ENCODE measurements around the gene CCSER1.

CCSER1 gene

GRCh38 chr4:91288702-91289311 is 1161.6 kb downstream of the CCSER1 start:
- DNase-seq: no peak
- no peaks in the 10 kb centered on the region for H3K79me2 ChIP-seq (ENCODE audit: insufficient read depth, low read length)
- H4K20me1 ChIP-seq (ENCODE audit: insufficient read depth, low read length): no peaks in the 10 kb centered on the region
- H3K36me3 ChIP-seq (ENCODE audit: insufficient read depth, low read length): no peaks in the 10 kb centered on the region
- TF ChIP-seq EZH2 (IDR thresholded peaks at IDR 0.05; ENCODE audit: borderline replicate concordance, low read depth, low read length, severe bottlenecking): no peak
- TF ChIP-seq, protein P1, sequence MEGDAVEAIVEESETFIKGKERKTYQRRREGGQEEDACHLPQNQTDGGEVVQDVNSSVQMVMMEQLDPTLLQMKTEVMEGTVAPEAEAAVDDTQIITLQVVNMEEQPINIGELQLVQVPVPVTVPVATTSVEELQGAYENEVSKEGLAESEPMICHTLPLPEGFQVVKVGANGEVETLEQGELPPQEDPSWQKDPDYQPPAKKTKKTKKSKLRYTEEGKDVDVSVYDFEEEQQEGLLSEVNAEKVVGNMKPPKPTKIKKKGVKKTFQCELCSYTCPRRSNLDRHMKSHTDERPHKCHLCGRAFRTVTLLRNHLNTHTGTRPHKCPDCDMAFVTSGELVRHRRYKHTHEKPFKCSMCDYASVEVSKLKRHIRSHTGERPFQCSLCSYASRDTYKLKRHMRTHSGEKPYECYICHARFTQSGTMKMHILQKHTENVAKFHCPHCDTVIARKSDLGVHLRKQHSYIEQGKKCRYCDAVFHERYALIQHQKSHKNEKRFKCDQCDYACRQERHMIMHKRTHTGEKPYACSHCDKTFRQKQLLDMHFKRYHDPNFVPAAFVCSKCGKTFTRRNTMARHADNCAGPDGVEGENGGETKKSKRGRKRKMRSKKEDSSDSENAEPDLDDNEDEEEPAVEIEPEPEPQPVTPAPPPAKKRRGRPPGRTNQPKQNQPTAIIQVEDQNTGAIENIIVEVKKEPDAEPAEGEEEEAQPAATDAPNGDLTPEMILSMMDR (IDR thresholded peaks at IDR 0.05; ENCODE audit: borderline replicate concordance, extremely low read depth, low read length, poor library complexity, severe bottlenecking): no peak
- H3K27ac ChIP-seq (ENCODE audit: low read length): no peak overlapping the region
- no peak overlapping the region for H3K4me3 ChIP-seq (ENCODE audit: low read depth in 1 of 2, low read length in 2 of 2)
- H2AFZ ChIP-seq (ENCODE audit: low read depth, low read length): no peak overlapping the region
- no peaks in the 10 kb centered on the region for H3K9me3 ChIP-seq (ENCODE audit: insufficient read depth, low read length, severe bottlenecking)
- H3K27me3 ChIP-seq (ENCODE audit: insufficient read depth, low read length, poor library complexity): no peaks in the 10 kb centered on the region
- H3K9ac ChIP-seq (ENCODE audit: low read depth, low read length): no peak overlapping the region
- H3K4me2 ChIP-seq (ENCODE audit: insufficient read depth, low read length): no peak overlapping the region
- H3K4me1 ChIP-seq (ENCODE audit: insufficient read depth, low read length): no peaks in the 10 kb centered on the region
- ATAC-seq (ENCODE audit: insufficient read depth, low read depth): no peak

- Histone ChIP-seq H3K79me2 (ENCODE audit: insufficient read depth, low read length) (no peaks in the 10 kb centered on the region), H3K27me3 (ENCODE audit: insufficient read depth, low read length, poor library complexity) (no peaks in the 10 kb centered on the region), H3K4me3 (ENCODE audit: low read depth in 1 of 2, low read length in 2 of 2) (no peak overlapping the region), H3K9ac (ENCODE audit: low read depth, low read length) (no peak overlapping the region), H4K20me1 (ENCODE audit: insufficient read depth, low read length) (no peaks in the 10 kb centered on the region), H3K9me3 (ENCODE audit: insufficient read depth, low read length, severe bottlenecking) (no peaks in the 10 kb centered on the region), H3K4me2 (ENCODE audit: insufficient read depth, low read length) (no peak overlapping the region), H3K4me1 (ENCODE audit: insufficient read depth, low read length) (no peaks in the 10 kb centered on the region), H3K27ac (ENCODE audit: low read length) (no peak overlapping the region), H2AFZ (ENCODE audit: low read depth, low read length) (no peak overlapping the region), H3K36me3 (ENCODE audit: insufficient read depth, low read length) (no peaks in the 10 kb centered on the region)
- DNase-seq (no peak), ATAC-seq (ENCODE audit: insufficient read depth, low read depth) (no peak)
- TF ChIP-seq EZH2 (IDR thresholded peaks at IDR 0.05; ENCODE audit: borderline replicate concordance, low read depth, low read length, severe bottlenecking): no peak
- TF ChIP-seq, protein P1 (IDR thresholded peaks at IDR 0.05; ENCODE audit: borderline replicate concordance, extremely low read depth, low read length, poor library complexity, severe bottlenecking): no peak
Measured at GRCh38 chr4:91298156-91298700, 1171.0 kb downstream of the CCSER1 start.

- no peaks in the 10 kb centered on the region for H3K27me3 ChIP-seq (ENCODE audit: insufficient read depth, low read length, poor library complexity)
- no peaks in the 10 kb centered on the region for H3K36me3 ChIP-seq (ENCODE audit: insufficient read depth, low read length)
- no peaks in the 10 kb centered on the region for H3K4me1 ChIP-seq (ENCODE audit: insufficient read depth, low read length)
- no peaks in the 10 kb centered on the region for H4K20me1 ChIP-seq (ENCODE audit: insufficient read depth, low read length)
- no peaks in the 10 kb centered on the region for H3K9me3 ChIP-seq (ENCODE audit: insufficient read depth, low read length, severe bottlenecking)
- no peaks in the 10 kb centered on the region for H3K79me2 ChIP-seq (ENCODE audit: insufficient read depth, low read length)
- ATAC-seq (ENCODE audit: insufficient read depth, low read depth) (no peak), DNase-seq (no peak)
- no peak overlapping the region for H2AFZ ChIP-seq (ENCODE audit: low read depth, low read length)
- no peak overlapping the region for H3K4me3 ChIP-seq (ENCODE audit: low read depth in 1 of 2, low read length in 2 of 2)
- no peak for TF ChIP-seq EZH2 (IDR thresholded peaks at IDR 0.05; ENCODE audit: borderline replicate concordance, low read depth, low read length, severe bottlenecking)
- TF ChIP-seq, protein P1 (IDR thresholded peaks at IDR 0.05; ENCODE audit: borderline replicate concordance, extremely low read depth, low read length, poor library complexity, severe bottlenecking): no peak
- H3K4me2 ChIP-seq (ENCODE audit: insufficient read depth, low read length): no peak overlapping the region
- no peak overlapping the region for H3K27ac ChIP-seq (ENCODE audit: low read length)
- no peak overlapping the region for H3K9ac ChIP-seq (ENCODE audit: low read depth, low read length)
Measured at GRCh38 chr4:91298824-91299223, 1171.6 kb downstream of the CCSER1 start.
